ENCODE results near the gene ZNF385D.

DNA sequence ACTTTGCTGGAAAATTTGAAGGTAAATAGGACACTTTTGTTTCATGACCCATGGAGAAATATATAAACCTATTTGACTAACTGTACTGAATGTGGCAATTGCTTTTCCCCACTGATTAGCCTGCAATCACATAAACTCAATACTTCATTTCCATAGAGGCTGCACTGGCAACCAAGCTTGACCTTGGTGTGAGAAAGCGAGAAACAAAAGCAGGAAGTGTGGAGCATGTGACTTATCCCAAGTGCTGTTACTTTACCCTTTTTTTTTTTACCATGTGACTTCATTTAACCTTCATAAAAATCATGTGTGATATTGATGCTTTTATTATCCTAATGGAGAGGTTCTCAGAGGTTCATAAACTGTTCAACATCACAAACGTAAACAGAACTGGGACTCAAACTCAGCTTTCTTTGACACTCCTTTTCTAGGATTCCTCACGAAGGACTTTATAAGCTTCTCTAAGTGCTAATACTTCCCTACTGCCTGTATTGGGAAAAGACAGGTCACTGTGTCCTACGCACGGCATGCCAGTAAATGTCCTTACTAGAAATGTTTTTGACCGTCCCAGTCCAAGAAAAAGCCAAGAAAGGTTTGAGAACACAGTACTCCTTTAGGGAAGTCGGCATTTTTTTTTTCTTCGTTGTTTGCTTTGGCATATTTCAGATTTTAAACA, 34.9 kb upstream of the ZNF385D start:
- no peak for TF ChIP-seq POLR2A (IDR thresholded peaks at IDR 0.05; ENCODE audit: extremely low read depth, insufficient read length)
- TF ChIP-seq, protein P1, sequence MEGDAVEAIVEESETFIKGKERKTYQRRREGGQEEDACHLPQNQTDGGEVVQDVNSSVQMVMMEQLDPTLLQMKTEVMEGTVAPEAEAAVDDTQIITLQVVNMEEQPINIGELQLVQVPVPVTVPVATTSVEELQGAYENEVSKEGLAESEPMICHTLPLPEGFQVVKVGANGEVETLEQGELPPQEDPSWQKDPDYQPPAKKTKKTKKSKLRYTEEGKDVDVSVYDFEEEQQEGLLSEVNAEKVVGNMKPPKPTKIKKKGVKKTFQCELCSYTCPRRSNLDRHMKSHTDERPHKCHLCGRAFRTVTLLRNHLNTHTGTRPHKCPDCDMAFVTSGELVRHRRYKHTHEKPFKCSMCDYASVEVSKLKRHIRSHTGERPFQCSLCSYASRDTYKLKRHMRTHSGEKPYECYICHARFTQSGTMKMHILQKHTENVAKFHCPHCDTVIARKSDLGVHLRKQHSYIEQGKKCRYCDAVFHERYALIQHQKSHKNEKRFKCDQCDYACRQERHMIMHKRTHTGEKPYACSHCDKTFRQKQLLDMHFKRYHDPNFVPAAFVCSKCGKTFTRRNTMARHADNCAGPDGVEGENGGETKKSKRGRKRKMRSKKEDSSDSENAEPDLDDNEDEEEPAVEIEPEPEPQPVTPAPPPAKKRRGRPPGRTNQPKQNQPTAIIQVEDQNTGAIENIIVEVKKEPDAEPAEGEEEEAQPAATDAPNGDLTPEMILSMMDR (IDR thresholded peaks at IDR 0.05; ENCODE audit: low read depth, low read length): no peak
- TF ChIP-seq, protein P2, sequence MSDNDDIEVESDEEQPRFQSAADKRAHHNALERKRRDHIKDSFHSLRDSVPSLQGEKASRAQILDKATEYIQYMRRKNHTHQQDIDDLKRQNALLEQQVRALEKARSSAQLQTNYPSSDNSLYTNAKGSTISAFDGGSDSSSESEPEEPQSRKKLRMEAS (IDR thresholded peaks at IDR 0.05; ENCODE audit: low read depth, low read length): no peak

All from NB4 (cell line).